ENCODE results near the gene NDUFB3.
"Not testable (repeated sequence)": the region's sequence is repeated elsewhere in the genome, so short reads cannot be mapped to it uniquely, and the experiment has no call there.

NDUFB3 gene

DNA sequence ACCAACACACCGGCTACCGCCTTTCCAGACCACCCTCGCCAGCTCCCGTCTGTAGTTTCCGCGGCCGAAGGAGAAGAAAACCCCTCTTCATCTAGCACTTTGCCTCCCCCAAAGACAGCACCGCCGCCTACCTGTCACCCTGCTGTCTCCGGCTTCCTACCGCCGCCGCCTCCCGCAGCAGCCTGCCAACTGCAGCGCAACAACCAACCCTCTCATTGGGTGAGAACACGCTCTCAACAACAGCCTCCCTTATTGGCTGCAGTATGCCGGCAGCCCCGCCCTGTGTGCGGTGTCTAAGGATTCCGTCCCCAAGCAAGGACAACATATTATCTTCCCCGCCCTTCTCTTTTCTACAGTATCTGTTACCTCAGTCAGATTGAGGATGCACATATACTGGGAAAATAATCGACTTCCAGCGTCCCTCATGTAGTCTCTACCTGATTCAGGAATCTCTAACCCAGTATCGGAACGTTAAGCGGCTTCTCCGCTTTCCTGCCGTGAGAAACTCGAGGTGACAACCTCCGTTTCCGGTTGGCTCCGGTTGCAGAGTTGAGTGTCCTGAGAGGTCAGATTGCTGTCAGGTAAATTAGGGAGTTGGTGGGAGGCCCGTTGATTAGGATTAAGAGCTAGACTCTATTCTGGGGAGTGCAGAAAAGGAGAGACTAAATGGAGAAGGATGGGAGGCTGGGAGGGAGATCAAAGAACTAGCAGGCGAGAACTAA, at the start of gene NDUFB3, which contains the start of gene HYCC2:
TSS of gene NDUFB3 (plus strand) at position 523 of the 722 bp plus-strand sequence. CDS start 6,882 bp downstream, outside the sequence.
TSS of gene HYCC2 (minus strand) at position 193 of the 722 bp plus-strand sequence. CDS start 47,662 bp downstream, outside the sequence.
- peak; percentile 64 for DNase-seq (ENCODE audit: low read depth)

DNA sequence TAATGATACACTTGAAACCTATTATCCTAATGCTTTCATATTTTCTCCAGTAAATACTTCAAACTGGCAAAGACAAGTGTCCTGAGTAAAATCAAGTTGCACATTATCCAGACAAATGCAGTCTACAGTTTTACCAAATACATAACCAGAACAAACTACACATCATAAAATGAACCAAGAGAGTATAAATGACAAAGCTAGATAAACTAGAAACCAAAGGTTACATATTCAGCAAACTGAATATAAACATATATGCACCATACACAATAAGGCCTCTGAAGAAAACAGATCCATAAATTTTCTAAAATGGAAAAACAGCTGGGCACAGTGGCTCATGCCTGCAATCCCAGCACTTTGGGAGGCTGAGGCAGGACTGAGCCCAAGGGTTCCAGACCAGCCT, 47.3 kb upstream of the NDUFB3 start:
- no peak for DNase-seq (ENCODE audit: low read depth)

DNA sequence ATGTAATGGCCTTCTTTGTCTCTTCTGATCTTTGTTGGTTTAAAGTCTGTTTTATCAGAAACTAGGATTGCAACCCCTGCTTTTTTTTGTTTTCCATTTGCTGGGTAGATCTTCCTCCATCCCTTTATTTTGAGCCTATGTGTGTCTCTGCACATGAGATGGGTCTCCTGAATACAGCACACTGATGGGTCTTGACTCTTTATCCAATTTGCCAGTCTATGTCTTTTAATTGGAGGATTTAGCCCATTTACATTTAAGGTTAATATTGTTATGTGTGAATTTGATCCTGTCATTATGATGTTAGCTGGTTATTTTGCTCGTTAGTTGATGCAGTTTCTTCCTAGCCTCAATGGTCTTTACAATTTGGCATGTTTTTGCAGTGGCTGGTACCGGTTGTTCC, 37.4 kb upstream of the NDUFB3 start:
- not testable (repeated sequence) for DNase-seq (ENCODE audit: low read depth)

DNA sequence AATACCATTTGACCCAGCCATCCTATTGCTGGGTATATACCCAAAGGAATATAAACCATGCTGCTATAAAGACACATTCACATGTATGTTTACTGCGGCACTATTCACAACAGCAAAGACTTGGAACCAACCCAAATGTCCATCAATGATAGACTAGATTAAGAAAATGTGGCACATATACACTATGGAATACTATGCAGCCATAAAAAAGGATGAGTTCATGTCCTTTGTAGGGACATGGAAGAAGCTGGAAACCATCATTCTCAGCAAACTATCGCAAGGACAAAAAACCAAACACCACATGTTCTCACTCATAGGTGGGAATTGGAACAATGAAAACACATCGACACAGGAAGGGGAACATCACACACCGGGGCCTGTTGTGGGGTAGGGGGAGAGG, 33.4 kb upstream of the NDUFB3 start:
- DNase-seq (ENCODE audit: low read depth): not testable (repeated sequence)

DNA sequence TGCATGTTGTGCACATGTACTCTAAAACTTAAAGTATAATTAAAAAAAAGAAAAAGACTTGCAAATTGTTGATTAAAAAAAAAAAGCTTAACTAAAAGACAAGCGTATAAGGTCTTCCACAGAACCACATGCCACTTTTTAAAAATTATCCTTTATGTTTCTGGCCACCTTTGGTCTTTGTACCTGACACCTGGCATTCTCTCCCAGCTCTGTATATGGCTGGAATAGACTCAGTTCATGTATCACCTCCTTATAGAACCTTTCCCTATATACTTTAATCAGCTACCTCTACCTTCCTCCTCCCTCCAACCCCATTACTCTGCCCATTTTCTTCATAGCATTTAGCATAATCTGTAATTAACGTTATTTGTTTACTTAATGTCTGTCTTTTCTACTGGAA, 32.9 kb upstream of the NDUFB3 start:
- no peak for DNase-seq (ENCODE audit: low read depth)

DNA sequence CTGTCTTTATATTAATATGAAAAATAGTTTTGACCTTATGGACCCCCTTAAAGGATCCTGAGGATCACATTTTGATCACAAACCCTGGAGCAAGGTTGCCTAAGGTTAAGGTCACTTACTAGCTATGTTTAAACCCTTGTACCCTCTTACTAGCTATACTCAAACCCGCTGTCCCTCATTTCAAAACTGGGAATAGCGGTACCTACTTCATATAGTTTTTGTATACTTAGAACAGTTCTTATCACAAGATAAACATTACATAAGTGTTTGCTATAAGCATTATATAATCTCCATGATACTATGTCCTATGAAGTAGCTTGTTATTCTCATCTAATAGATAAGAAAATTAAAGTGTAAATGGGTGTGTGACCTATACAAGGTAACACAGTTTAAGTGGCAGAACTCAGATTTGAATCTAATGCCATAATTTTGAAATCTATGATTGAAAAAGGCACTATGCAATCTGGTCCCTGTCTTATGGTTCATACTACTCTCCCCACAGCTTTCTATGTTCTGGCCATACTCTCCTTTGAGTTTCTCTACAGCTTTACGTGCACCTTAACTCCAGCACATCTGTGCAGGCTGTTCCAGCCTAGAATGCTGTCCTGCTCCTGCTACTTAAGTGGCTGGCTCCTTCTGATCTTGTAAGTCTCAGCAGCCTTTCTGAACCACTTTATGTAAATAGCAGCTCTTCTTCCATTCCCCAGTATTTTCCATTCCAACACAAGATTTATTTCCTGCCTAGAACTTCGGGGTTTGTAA, 30.8 kb upstream of the NDUFB3 start:
- DNase-seq (ENCODE audit: low read depth): no peak

DNA sequence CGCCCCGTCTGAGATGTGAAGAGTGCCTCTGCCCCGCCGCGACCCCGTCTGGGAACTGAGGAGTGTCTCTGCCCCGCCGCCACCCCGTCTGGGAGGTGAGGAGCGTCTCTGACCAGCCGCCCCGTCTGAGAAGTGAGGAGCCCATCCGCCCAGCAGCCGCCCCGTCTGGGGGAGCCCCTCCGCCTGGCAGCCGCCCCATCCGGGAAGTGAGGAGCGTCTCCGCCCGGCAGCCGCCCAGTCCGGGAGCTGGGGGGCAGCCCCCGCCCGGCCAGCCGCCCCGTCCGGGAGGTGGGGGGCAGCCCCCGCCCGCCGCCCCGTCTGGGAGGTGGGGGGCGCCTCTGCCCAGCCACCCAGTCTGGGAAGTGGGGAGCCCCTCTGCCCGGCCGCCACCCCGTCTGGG, 29.4 kb upstream of the NDUFB3 start:
- not testable (repeated sequence) for DNase-seq (ENCODE audit: low read depth)

DNA sequence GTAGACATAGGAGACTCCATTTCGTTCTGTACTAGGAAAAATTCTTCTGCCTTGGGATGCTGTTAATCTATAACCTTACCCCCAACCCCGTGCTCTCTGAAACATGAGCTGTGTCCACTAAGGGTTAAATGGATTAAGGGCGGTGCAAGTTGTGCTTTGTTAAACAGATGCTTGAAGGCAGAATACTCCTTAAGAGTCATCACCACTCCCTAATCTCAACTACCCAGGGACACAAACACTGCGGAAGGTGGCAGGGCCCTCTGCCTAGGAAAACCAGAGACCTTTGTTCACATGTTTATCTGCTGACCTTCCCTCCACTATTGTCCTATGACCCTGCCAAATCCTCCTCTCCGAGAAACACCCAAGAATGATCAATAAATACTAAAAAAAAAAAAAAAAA, 28.8 kb upstream of the NDUFB3 start:
- DNase-seq (ENCODE audit: low read depth): not testable (repeated sequence)

DNA sequence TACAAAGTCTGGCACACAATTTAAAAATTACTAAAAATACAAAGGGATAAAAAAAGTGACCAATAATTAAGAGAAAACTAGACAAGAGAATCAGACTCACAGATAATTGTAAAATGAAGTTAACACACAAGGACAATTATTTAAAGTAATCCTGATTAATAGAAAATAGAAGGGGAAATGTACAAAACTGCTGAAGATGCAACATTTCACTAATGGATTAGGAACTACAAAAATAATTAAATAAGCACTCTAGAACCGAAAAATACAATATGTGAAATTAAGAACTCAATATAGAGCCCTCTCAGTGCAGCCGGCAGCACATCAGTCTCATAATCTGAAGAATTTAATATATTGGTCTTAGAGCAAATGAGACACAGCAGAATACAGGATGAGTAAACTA, 24.9 kb upstream of the NDUFB3 start:
- DNase-seq (ENCODE audit: low read depth): no peak

DNA sequence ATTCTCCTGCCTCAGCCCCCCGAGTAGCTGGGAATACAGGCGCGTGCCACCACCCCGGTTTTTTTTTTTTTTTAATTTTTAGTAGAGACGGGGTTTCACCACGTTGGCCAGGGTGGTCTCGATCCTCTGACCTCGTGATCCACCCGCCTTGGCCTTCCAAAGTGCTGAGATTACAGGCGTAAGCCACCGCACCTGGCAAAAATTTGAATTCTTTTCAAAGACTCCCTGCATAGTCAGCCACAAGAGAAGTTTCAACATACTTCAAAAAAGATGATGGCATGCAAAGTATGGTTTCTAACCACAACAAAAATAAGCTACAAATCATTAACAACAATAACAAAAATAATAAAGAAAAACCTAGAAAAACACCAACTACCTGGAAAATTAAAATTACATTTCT, 22.3 kb upstream of the NDUFB3 start:
- no peak for DNase-seq (ENCODE audit: low read depth)

DNA sequence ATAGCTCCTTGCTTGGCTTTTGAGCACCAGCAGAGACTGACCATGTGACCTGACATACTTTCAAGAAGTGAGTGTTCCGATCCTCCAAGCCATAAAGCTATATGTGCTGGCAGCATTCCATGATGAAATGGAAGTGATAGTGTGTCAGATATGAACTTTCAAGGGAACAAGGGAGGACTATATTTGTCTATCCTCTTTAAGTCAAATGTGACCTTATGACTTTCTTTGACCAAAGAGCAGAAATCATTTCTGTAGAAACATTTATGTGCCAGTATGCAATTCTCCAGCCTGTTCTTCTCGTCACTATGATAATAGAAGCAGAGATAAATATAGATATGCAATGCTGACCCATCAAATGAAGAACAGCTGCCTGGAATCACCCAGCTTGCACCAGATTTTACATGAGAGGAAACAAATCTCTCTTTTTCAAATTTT, 14.7 kb upstream of the NDUFB3 start:
- no peak for DNase-seq (ENCODE audit: low read depth)

DNA sequence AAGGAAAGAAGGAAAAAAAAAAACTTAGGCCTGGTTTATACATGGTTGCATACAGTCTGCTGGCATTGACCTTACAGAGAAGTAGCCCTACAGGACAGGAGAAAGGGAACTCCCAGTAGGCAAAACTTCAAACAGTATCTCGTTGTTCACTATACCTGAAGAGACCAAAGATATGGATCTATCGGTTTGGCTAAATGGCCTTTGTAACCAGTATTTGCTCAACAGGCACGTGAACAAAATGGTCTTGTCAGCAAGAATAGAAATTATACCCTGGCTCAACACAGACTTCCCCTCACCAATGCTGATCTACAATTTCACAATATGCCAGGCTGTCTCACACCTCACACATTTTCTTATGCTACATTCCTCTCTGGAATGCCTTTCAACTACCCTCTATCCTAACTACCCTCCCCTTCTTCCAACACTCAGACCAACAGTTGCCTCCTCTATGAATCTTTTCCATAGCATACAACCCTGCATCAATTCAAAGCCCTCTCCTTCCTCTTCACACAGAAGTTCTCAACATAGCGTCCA, 14.0 kb upstream of the NDUFB3 start:
- DNase-seq (ENCODE audit: low read depth): no peak

DNA sequence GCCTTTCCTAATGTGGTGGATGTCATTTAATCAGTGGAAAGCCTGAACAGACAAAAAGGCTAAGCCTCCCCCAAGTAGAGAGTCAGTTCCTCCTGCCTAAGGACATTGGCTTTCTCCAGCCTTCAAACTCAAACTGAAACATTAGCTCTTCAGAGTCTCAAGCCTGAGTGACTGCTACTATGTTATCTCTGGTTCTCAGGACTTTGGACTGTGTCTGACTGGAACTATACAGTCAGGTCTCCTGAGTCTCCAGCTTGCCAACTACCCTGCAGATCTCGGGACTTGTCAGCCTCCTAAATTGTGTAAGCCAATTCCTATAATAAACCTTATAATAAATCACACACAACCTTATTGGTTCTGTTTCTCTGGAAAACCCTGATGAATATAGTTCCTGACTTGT, 12.9 kb upstream of the NDUFB3 start:
- no peak for DNase-seq (ENCODE audit: low read depth)

DNA sequence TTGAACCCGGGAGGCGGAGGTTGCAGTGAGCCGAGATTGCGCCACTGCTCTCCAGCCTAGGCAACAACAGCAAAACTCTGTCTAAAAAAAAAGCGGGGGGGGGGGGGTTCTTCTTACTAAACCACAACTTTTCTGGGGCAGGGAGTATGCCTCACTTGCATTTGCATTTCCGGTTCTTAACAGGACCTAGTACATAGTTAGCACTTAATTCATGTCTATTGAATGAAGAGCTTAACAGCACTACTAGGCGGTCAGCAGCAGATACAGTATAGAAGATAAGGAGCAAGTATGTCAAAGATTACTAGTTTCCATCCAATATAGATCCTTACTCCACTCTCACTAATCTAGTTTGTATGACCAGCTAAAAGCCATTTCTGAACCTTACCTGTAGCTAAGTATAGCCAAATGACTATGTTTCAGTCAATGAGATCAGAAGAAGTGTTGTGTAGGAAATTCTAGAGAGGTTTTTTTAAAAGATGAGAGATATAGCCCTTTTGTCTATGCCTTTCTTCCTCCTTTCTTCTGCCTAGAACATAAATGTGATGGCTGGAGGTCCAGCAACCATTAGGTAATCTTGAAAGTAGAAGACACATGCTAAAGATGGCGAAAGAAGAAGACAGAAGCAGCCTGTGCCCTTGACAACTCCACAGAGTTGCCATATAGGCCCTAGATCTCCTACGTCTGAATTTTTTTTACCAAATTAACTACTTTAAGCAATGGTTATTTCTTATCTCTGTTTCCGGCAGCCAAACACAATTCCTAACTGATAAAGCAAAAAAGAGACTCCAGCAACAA, 11.6 kb upstream of the NDUFB3 start:
- DNase-seq (ENCODE audit: low read depth): no peak

DNA sequence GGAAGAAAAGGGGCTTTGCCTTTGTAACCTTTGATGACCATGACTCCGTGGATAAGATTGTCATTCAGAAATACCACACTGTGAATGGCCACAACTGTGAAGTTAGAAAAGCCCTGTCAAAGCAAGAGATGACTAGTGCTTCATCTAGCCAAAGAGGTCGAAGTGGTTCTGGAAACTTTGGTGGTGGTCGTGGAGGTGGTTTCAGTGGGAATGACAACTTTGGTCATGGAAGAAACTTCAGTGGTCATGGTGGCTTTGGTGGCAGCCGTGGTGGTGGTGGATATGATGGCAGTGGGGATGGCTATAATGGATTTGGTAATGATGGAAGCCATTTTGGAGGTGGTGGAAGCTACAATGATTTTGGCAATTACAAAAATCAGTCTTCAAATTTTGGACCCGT, 8.3 kb upstream of the NDUFB3 start:
- peak; percentile 7 for DNase-seq (ENCODE audit: low read depth)

DNA sequence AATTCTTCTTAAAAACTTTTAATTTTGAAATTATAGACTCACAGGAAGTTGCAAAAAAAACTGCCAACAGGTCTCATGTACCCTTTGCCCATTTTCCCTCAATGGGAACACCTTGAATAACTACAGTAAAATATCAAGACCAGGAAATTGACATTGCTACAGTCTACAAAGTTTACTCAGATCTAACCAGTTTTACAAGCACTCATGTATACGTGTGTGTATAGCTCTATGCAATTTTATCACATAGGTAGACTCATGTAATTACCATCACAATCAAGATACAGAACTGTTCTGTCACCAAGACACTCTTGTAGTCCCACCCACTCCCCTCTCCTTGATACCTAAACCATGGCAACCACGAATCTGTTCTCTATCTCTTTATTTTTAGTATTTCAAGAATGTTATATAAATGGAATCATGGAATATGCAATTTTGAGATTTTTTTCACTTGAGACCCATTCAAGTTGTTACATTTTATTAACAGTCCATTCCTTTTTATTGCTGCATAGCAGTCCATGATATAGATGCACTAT, 6.9 kb upstream of the NDUFB3 start:
- DNase-seq (ENCODE audit: low read depth): no peak

DNA sequence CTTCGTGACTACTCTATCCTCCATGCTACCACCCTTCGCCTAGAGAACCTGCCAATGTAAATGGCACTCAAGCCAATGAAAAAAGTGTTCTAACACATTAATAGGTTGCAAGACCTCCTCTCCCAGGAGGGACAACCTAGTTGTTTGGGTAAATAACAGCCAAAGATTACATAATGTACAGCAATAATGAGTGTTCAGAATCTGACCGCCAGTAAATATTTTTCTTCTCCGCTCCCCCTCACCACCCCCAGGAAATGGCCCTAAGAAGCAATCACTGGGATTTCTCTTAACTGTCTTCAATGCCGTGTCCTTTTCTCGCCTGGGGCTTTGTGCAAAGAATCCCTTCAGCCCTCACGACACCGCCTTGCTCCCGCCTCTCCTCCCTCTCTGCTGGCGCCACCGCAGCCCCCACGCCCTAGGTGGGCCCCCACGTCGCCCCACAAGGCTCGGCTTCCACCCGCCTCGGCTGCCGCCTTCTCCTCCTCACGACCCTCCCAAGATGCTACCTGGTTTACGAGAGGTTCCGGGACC, 788 bp upstream of the NDUFB3 start:
- no peak for DNase-seq (ENCODE audit: low read depth)

DNA sequence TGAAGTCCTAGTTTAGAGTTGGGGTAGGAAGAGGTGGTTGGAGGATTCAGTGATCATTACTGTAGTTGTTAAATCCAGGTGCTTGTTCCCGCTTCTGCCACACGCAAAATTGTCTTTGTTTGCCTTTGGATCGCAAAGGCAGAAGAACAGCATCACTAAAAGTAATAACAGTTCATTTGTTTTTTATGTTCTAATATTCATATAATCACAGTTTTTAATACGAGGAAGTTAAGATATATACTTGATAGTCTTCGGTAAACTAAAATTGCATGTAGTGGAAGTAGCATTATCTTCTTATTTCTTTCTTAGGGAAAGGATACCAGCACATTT, 365 bp downstream of the NDUFB3 start:
- DNase-seq (ENCODE audit: low read depth): no peak

DNA sequence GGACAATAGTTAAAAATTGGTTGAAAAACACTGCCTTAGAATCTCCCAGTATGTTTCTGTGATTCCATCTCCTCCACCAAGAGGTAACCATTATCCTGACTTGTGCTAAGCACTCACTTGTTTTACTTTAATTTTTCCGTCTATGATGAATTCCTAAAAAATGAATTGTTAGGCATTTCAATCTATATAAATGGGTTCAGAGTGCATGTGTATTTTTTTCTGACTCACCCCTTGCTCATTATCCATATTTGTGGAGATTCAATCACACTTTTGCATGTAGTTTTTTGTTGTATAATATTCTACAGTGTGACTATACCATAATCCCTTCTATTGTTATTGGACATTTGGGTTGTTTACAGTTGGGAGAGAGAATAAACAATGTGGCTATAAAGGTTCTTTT, 1.3 kb downstream of the NDUFB3 start:
- no peak for DNase-seq (ENCODE audit: low read depth)

DNA sequence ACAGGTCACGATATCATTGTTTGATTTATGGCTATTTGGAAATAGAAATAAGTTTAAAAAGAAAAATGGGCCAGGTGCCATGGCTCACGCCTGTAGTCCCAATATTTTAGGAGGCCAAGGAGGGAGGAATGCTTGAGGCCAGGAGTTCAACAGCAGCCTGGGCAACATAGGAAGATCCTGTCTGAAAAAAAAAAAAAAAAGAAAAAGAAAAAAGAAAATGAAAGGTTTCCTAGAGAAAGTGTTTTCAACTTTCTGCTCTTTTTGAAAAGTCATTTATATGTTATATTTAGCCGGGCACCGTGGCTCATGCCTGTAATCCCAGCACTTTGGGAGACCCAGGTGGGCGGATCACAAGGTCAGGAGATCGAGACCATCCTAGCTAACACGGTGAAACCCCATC, 3.2 kb downstream of the NDUFB3 start:
- no peak for DNase-seq (ENCODE audit: low read depth)

DNA sequence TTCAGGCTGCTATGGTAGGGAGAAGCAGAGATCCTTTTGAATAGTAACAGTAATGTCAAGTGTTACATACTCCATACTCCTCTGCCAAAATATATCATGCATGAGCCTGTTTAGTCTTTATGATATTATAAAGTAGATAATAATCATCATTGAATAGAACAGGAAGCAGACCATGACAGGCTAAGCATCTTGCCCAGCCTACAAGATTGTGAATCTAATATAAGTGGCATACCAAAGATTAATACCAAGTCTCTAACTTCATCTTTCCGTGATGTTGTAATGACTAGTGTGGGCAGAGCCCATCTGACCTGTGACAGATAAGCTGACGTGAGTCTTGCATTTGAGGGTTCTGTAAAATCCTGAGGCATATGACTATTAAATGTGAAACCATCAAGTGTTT, 13.1 kb downstream of the NDUFB3 start:
- DNase-seq (ENCODE audit: low read depth): no peak

DNA sequence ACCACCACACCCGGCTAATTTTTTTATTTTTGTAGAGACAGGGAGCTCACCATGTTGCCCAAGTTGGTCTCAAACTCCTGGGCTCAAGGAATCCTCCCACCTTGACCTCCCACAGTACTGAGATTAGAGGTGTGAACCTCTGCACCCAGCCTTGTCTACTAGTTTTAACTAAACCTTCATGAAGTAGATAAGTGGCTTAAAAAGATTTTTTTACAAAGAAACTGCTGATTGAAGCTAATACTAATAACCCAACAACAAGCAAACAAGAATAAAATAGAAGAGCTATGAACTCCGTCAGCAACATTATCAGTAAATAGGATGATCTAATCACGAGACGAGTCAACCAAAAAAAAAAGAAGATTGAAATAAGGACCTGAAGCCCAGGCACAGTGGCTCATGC, 18.8 kb downstream of the NDUFB3 start:
- no peak for DNase-seq (ENCODE audit: low read depth)
